Vagina (tissue), 2 donors: ENCODE results near the gene STX3.

ENCODE experiments used
- POLR2A ChIP-seq, 2 donors: fragments of 450-650 bp; IDR thresholded peaks; one replicate each; pipeline ENCODE4 v1.6.1; 2017; ENCODE audit warnings: antibody characterized with exemption in 2 of 2, mild to moderate bottlenecking in 2 of 2, moderate library complexity in 2 of 2
- TF ChIP-seq, protein P1 (sequence below), 3 experiments: fragments of 450-650 bp in 2 of 3; fragments of 200-600 bp in 1 of 3; sonication (generic) in 1 of 3; IDR thresholded peaks; one replicate each; pipeline ENCODE4 v1.5.1; 2017 to 2019; ENCODE audit warnings: antibody characterized with exemption in 3 of 3, mild to moderate bottlenecking in 2 of 3, moderate library complexity in 2 of 3

DNA sequence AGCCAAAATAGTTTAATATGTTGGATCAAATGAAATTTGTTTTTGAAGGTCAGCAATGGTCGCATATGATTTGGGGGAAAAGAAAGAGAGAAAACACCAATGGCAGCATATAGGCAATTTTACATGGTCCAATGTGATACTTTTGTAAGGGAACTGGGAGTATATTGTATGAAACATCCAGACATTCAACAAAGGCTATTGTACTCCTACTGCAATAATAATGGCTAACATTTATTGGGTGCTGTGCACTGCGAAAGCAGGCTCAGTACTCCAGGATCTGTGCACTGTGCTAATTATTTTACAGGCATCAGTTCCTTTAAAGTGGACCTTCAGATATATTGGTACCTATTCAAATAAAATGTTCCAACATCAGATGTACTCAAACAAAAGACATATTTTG is 35.6 kb upstream of the STX3 start:
- TF ChIP-seq, protein P1, sequence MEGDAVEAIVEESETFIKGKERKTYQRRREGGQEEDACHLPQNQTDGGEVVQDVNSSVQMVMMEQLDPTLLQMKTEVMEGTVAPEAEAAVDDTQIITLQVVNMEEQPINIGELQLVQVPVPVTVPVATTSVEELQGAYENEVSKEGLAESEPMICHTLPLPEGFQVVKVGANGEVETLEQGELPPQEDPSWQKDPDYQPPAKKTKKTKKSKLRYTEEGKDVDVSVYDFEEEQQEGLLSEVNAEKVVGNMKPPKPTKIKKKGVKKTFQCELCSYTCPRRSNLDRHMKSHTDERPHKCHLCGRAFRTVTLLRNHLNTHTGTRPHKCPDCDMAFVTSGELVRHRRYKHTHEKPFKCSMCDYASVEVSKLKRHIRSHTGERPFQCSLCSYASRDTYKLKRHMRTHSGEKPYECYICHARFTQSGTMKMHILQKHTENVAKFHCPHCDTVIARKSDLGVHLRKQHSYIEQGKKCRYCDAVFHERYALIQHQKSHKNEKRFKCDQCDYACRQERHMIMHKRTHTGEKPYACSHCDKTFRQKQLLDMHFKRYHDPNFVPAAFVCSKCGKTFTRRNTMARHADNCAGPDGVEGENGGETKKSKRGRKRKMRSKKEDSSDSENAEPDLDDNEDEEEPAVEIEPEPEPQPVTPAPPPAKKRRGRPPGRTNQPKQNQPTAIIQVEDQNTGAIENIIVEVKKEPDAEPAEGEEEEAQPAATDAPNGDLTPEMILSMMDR (IDR thresholded peaks at IDR 0.05): no peak
- TF ChIP-seq POLR2A (IDR thresholded peaks at IDR 0.05): no peak
